ENCODE measurements around the gene PLD6.
"Not testable (repeated sequence)": the region's sequence is repeated elsewhere in the genome, so short reads cannot be mapped to it uniquely, and the experiment has no call there.

The PLD6 gene, protein sequence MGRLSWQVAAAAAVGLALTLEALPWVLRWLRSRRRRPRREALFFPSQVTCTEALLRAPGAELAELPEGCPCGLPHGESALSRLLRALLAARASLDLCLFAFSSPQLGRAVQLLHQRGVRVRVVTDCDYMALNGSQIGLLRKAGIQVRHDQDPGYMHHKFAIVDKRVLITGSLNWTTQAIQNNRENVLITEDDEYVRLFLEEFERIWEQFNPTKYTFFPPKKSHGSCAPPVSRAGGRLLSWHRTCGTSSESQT

DNA sequence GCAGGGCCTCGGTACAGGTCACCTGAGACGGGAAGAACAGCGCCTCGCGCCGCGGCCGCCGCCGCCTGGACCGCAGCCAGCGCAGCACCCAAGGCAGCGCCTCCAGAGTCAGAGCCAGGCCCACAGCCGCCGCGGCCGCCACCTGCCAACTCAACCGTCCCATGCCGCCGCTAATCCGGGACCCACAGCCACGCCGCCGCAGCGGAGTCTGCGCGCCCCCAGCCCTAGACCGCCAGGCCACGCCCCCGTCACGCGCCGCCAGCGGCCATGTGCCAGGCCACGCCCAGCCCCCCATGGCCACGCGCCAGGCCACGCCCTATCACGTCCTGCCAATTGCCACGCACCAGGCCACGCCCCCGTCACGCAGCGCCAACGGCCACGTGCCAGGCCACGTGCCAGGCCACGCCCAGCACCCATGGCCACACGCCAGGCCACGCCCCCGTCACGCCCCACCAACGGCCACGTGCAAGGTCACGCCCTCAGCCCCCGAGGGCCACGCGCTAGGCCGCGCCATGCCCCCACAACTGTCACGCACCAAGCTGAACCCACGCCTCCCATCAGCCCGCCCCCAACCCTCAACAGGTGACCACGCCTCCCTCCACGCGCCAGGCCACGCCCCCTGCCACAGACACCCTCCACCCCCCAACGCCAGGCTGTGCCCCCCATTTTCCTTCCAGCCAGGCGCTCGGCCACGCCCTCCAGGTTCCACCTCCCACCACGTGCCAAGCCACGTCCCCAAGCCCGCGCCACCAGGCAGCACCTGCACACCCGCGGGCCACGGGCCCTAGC, at the start of gene PLD6:
Gene PLD6, minus strand, starts transcription at position 210 of the 789 bp plus-strand sequence. Its CDS starts 47 bp downstream, at position 163.
- DNase-seq = peak; percentile 75

DNA sequence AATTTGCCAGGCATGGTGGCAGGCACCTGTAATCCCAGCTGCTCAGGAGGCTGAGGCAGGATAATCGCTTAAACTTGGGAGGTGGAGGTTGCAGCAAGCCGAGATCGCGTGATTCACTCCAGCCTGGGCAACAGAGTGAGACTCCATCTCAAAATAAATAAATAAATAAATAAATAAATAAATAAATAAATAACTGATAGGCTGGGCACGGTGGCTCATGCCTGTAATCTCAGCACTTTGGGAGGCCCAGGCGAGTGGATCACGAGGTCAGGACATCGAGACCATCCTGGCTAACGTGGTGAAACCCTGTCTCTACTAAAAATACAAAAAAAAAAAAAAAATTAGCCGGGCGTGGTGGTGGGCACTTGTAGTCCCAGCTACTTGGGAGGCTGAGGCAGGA, 49.6 kb upstream of the PLD6 start:
- DNase-seq = not testable (repeated sequence)

DNA sequence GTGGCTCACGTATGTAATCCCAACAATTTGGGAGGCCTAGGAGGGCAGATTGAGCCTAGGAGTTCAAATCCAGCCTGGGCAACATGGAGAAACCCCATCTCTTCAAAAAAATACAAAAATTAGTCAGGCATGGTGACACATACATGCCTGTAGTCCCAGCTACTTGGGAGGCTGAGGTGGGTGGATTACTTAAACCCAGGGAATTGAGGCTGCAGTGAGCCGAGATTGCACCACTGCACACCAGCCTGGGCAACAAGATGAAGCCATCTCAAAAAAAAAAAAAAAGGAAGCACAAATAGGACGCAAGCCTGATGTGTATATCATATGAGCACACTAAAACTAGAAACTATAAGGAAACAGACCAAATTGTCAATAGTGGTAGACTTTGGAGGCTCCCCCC, 47.9 kb upstream of the PLD6 start:
- DNase-seq = peak; percentile 94

DNA sequence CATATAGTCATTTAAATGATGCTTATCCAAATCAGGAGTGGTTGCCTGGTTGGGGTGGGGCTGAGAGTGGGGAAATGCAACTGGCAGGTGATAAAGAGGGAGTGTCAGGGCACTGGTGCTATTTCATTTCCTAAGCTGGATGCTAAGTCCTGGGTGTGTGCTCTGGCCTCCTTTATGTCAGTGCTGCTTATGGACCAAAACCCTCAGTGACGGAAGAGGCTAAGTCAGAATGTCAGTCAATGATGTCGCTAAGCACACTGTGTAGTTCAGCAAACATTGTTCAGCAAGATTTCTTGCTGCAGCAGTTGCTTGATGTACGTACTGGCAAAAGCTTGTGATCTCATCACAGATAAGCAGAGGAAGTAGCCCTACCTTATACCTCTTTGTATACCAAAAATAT, 47.3 kb upstream of the PLD6 start:
- DNase-seq = peak; percentile 9

DNA sequence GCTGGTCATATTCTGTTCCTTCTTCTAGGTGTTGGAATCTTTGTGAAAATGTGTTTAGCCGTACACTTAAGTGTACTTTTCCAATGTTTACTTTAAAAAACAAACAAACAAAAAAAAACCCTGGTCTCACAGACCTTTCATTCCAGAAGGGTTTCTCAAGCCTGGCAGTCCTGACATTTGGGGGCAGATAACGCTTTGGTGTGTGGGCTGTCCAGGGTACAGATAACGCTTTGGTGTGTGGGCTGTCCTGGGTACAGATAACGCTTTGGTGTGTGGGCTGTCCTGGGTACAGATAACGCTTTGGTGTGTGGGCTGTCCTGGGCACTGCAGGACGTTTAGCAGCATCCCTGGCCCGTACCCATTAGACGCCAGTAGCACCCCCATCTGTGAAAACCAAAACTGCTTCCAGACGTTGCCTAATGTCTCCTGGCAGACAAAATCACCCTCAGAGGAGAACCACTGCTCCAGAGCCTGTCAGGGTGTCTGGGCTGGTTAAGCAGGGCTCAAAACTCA, 46.1 kb upstream of the PLD6 start:
- DNase-seq = no peak

DNA sequence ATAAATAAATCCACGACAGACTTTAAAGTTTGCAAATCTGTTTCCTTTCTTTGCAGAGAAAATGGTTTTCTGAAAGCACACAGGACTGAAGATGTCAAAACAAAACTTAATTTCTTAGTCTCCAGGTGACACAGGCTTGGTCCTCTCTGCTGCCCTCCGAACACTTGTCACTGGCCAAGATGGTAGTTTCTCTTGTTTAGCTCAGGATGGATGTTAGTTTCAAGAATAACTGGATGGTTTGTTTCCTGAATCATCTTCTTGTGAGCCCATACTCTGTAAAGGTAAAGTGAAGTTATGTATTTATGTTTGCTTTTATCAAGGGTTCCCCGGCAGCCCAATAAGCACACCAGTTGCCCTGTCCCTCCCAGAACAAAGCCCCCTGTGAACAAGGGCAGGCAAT, 40.7 kb upstream of the PLD6 start:
- no peak for DNase-seq

DNA sequence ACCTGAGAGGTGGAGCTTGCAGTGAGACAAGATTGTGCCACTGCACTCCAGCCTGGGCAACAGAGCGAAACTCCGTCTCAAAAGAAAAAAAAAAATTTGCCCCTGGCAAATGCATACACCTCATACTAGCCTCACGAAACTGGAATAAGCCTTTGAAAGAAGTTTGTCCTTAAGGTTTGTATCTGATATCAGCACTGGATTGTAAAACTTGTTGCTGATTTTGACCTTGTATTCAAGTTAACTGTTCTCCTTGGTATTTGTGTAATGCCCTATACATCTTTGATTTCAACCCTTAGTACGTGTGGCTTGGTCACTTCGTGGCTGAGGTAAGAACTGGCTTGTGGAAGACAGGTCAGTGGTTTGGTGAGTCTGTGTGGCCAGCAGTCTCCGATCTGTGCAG, 37.0 kb upstream of the PLD6 start:
- DNase-seq = no peak

DNA sequence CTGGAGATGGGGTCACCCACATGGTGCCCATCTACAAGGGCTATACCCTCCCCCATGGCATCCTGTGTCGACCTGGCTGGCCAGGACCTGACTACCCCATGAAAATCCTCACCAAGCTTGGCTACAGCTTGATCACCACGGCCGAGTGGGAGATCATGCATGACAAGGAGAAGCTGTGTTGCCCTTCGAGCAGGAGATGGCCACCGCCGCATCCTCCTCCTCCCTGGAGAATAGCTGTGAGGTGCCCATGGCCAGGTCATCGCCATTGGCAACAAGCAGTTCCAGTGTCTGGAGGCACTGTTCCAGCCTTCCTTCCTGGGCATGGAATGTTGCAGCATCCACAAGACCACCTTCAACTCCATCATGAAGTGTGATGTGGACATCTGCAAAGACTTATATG, 36.1 kb upstream of the PLD6 start:
- no peak for DNase-seq

DNA sequence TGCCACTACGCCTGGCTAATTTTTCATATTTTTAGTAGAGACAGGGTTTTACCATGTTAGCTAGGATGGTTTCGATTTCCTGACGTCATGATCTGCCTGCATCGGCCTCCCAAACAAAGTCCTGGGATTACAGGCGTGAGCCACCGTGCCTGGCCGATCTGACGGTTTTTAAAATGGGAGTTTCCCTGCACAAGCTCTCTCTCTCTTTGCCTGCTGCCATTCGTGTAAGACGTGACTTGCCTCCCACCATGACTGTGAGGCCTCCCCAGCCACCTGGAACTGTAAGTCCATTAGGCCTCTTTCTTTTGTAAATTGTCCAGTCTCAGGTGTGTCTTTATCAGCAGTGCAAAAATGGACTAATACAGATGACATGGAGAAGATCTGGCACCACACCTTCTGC, 35.5 kb upstream of the PLD6 start:
- no peak for DNase-seq

DNA sequence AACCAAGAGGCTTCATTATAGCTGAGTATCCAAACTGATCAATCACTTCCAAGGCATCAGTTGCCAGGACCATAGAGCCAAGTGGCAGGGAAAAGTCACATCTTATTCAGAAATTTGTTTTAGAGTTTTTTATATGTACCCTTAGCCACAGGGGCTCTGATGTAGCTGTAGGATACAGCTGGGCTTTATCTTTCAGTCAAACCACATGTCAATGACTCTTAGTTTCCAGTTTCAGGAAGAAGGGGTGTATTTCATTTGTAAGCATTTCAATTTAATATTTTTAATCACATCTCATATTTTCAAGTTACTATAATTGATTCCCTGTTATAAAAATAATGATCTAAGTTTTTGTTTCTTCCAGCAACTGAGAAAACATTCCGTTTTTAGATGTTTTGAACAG, 33.7 kb upstream of the PLD6 start:
- DNase-seq = no peak

DNA sequence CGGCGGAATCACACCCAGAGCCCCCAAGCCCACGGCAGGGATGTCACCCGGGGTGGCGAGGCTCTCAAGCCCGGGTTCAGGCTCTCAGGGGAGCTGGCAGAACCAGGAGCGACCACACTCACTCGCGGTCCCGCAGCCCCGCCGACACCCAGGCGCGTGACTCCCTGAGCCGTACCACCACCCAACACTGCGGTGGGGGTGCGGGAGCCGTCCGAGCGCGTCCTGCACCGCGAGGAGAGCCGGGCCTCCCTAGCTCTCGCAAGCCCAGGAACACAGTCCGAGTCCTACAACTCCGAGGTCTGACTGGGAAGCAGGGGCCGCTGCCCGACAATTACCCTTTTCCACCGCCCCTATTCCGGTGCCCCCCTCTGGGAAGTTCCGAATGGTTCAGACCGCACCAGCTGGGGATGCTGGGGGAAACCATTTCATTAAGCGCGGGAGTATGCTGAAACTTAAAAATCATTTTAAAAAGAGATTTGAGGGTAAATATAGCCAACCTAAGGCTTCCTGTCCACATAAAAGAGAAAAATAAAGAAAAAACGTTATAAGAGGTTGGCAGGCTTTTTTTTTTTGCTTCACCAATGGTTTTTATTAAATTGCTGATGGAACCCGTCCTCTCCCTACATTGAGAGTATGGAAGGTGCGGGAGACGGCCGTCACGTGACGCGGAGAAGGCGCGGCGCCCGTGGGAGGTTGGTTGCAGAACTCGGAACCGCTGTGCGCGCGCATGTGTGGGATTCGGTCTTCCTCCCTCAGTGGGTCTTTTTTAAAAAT, 31.1 kb upstream of the PLD6 start, which contains the start of gene FLCN:
Gene FLCN, minus strand, starts transcription at position 143 of the 774 bp plus-strand sequence. CDS start 9,031 bp downstream, outside the sequence.
- DNase-seq = peak; percentile 96

DNA sequence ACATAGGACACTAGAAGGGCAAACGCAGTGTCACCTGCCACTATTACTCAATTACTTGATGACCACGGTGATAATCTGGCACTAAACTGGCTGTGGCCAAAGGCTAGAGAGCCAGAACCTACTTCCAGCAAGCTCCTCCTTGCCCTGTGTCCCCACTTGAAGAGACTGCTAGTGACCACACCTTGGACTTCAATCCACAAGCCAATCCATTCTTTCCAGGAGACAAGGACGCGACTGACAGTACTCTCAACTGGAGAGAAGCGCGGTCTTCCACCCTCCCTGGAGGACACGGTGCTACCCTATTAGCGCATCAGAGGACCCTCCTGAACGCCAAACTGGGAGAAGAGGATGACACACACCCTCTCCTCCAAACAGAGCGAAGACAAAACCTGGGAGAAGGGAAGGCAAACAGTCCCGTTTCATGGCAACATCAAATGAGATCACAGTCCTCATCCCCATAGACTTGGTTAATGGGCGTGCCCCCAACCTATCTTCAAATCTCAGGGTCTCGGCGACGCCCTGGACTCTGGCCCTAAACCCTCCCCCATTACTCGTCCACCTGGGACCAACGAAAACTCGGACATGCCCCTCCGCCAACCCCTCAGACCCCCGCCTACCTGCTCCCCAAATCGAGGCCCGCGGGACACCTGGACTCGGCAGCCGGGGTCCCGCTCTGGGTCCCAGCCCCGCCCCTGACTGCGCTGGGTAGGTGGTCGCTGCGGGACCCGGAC, 30.3 kb upstream of the PLD6 start:
- peak; percentile 24 for DNase-seq

DNA sequence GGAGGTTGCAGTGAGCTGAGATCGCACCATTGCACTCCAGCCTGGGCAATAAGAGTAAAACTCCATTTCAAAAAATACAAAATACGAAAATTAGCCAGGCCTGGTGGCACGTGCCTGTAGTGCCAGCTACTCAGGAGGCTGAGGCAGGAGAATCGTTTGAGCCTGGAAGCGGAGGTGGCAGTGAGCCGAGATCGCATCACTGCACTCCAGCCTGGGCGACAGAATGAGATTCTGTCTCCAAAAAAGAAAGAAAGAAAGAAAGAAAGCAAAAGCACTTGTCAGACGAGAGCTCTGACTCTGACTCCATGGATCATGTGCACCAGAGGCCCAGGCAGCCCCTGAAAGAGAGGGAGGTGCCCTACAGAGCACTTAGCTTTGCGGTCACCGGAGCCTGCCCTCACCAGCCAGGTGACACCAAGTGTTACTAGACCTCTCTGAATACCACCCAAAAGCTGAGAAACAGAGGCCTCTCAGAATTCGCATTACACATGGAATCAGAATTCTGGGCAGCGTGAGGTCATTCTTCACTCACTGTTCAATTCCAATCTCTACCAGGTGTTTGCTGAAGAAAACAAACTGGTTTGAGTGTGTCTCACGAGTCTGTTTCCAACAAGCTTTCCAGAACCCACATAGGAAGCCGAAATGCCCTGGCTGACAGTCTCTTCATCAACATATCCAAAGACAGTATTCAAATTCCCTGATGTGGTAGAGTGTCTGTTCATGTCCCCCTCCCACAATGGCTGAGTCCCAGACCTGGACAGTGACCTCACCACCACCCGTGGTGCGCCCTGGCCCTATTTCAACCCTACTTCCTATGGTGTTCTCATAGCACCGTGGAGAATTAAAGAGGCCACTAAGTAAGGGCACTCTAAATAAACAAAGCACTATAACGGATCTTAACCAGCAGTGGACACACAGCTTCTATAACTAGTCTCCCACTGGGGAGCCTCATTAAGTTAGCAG, 29.4 kb upstream of the PLD6 start:
- DNase-seq = peak; percentile 41

DNA sequence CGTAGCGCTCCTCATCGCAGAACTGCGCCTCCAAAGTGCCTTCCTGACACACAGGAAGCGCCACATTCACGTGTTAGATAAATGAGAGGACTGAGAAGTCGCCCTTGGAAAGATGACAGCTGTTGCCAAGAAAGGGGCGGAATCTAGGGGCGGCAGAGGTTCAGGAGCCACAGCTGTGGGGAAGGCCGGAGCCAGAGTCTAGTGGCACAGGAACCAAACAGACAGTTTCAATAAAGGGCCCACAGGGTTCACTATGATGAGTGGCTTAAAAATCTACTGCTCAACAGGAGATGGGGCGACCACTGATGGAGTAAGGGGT, 26.1 kb upstream of the PLD6 start:
- DNase-seq = no peak

DNA sequence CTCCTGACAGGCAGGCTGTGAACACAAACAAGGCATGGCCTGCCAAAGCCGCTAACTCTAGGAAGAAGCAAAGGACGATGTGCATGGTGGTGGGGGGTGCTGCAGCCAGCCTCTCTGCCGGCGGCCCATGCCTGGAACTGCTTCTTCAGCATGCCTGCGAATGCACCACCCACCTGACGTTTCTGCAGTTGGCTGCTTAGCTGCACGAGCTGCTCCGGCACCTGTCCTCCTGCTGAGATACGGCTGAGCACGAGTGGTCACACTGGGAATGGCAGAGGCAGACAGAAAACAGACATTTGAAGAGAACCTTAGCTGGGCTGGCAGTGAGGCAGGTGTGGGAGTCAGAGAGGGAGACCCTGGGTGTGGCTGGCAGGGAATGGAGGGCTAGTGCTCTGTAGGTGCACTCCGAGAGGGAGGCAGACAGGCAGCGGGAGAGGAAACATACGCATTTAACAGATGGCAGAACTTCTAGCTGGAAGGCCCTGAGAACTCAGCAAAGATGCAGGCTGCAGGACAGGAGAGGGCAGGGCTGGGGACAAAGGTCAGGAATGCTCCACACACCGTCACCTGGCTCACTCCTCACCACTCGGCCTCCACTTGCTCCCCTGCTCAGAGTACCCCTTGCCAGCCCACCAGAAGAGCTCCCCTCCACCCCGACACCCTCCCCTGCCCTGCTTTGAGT, 25.6 kb upstream of the PLD6 start:
- DNase-seq = no peak

DNA sequence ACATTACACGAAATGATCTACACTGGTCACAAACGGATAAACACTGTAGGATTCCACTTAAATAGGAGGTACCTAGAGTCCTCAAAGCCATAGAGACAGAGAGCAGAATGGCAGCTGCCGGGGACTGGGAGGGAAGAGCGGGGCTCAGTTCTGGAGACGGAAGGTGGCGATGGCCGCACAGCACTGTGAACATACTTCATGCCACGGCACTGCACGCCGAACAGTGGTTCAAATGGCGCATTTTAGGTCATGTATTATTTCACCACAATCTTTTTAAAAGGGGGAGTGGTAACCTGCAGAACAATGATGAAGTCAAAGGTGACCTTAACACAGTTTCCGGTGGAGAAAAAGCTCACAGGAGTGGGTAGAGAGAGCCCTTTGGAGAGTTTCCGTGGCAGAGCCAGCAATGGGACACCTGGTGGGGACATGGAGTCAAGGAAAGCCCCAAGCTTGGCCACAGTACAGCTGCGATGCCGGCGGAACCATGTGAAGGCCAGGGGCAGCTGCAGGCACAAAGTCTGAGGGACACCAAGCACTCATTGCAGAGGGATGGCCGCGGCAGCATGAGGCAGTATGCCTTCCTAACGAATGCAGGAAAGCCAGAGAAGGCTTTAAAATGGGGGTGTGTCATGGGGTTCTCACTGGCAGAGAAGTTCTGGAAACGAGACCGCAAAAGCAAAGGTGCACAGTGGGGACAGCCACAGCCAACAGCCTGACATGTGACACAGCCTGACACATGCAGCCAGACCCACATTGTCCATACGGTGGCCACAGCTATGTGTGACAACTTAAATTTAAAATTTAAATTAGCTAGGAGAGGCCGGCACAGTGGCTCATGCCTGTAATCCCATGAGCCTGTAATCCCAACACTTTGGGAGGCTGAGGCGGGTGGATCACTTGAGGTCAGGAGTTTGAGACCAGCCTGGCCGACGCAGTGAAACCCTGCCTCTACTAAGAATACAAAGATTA, 23.6 kb upstream of the PLD6 start:
- no peak for DNase-seq

DNA sequence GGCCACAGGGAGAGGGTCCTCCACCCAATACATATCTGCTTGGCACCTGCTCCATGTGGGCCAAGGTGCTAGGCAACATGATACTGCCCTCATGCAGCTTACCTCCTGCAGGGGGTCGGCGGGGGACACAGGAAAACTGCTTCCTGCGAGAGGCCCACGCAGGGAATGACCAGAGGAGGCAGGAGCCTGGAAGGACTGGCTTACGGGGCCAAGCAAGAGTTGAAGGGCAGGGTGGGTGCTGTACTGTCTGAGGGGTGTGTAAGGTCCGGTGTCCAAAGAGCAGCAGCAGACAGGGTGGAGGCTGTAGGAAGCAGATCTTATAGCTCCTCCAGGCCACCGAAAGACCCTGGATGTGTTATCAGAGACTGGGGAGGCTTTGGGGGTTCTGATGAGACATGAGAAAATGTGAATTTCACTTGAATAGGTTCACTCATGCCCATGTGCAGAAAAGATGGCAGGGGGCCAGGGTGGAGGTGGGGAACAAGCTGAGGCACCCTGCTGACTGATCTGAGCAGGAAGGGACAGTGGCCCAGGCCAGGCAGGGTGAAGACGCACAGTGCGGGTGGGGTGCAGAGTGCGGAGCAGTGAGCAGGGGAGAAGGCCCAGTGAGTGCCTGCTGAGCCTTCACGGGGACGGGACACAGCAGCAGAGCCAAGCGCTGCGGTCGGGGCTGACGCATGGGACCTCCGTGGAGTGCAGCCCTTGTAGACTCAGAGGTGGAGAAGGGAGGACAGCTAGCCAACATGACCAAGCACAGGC, 22.6 kb upstream of the PLD6 start:
- no peak for DNase-seq

DNA sequence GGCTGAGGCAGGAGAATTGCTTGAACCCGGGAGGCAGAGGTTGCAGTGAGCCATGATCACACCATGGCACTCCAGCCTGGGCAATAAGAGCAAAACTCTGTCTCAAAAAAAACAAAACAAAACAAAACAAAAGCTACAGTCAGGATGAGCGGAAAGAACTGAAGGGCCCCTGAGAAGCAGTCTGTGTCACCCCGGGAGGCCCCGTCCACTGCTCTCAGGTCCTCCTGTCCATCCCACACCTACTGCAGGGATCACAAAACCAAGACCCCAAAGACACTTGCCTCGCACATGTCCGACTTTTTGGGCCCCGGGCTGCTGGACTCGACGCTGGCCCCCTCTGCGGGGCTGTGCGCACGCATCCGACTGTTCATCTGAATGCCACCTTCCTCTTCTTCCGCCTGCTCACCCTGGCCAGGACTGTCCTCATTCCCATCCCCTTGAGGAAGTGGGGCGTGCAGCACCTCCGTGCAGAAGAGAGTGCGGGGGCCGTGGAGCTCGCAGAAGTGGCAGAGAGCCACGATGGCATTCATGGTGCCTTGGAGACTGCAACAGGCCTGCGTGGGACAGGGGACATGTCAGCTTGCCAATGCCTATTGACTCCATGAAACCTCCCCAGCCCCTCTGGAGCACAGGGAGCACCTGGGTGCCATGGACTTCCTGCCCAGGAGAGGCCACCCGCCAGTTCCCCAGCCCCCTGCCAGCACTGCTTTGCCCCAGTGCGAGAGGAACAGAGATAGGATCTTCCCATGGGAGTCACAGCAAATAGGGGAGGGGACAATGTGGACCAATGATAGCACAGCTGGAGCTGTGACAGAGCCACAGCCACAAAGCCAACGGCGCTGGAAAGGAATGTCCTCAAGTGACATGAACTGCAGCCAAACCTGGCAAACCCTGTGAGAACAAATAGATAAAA, 21.7 kb upstream of the PLD6 start:
- DNase-seq = no peak

Measured in inflammatory macrophage treated with lipopolysaccharide for 4 hours (primary cell).